NCI-H1048 (cell line): ENCODE measurements around the gene SLC9A9.

Experiments used
- DNase-seq: peaks from one replicate; lab custom pipeline; 2025; lab: John Stamatoyannopoulos, UW

The SLC9A9 gene

GRCh38 chr3:143600756-143601718, 247.2 kb downstream of the SLC9A9 start:
- no peak for DNase-seq

- DNase-seq = no peak
Observed at GRCh38 chr3:143597774-143598652, 250.3 kb downstream of the SLC9A9 start.

GRCh38 chr3:143596957-143597642, 251.2 kb downstream of the SLC9A9 start:
- DNase-seq = no peak

- no peak for DNase-seq
Observed at GRCh38 chr3:143595456-143596077, 252.7 kb downstream of the SLC9A9 start.

GRCh38 chr3:143594206-143594605, 254.1 kb downstream of the SLC9A9 start:
- no peak for DNase-seq

- no peak for DNase-seq
Observed at GRCh38 chr3:143590660-143591059, 257.6 kb downstream of the SLC9A9 start.

GRCh38 chr3:143586576-143586975, 261.7 kb downstream of the SLC9A9 start:
- DNase-seq = no peak

GRCh38 chr3:143585720-143586456, 262.4 kb downstream of the SLC9A9 start:
- DNase-seq = no peak

GRCh38 chr3:143584474-143584873, 263.8 kb downstream of the SLC9A9 start:
- no peak for DNase-seq

- DNase-seq = no peak
Observed at GRCh38 chr3:143581972-143582722, 266.1 kb downstream of the SLC9A9 start.

- no peak for DNase-seq
Observed at GRCh38 chr3:143578810-143579435, 269.3 kb downstream of the SLC9A9 start.

GRCh38 chr3:143576568-143577270, 271.5 kb downstream of the SLC9A9 start:
- DNase-seq = no peak

GRCh38 chr3:143574933-143575332, 273.3 kb downstream of the SLC9A9 start:
- DNase-seq = no peak

- no peak for DNase-seq
Observed at GRCh38 chr3:143573610-143574303, 274.5 kb downstream of the SLC9A9 start.

- DNase-seq = no peak
Observed at GRCh38 chr3:143571548-143571947, 276.7 kb downstream of the SLC9A9 start.

- DNase-seq = no peak
Observed at GRCh38 chr3:143567823-143568222, 280.4 kb downstream of the SLC9A9 start.

GRCh38 chr3:143565951-143566350, 282.3 kb downstream of the SLC9A9 start:
- DNase-seq = no peak

GRCh38 chr3:143563786-143564185, 284.5 kb downstream of the SLC9A9 start:
- no peak for DNase-seq
